ENCODE results near the gene UBE2O.

Gene UBE2O

DNA sequence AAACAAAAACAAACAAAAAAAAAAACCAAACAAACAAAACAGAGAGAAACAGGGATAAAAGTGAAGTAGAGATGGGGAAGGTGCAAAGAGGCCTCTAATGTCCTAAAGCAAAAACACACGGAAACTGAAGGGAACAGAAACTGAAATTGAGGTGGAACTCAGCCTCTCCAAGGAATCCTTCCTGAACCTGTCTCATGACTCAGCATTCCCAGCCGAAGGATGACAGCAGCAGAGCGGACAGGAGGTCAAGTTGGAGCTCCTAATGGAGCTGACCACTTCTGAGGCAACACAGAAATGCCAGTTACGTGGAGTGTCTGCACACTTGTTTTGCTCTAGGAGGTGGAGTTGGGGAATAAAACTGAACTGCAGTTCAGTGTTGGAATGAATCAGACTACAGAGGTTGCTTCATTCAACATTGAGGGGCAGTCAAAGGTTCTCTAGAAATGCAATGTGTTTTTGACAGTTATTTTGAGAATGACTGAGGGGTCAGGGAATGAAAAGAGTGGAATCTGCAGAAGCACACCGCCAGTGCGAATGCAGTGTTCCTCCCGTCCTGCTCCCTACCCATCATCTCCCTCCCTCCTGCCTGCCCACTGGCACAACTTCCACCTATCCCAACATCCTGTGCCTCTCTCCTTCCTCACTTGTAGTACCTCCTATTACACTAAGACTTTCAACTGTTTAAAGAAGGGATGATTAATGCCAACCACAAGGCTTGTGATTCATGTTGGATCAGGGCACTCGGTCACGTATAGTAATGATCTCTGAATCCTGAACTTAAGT, 6.3 kb downstream of the UBE2O start:
- H3K4me3 ChIP-seq (ENCODE audit: low read depth, low read length) = no peak overlapping the region
- DNase-seq (ENCODE audit: low read depth) = peak; percentile 20
- no peak for TF ChIP-seq CTCF (IDR thresholded peaks at IDR 0.05; ENCODE audit: low read depth, low read length)

DNA sequence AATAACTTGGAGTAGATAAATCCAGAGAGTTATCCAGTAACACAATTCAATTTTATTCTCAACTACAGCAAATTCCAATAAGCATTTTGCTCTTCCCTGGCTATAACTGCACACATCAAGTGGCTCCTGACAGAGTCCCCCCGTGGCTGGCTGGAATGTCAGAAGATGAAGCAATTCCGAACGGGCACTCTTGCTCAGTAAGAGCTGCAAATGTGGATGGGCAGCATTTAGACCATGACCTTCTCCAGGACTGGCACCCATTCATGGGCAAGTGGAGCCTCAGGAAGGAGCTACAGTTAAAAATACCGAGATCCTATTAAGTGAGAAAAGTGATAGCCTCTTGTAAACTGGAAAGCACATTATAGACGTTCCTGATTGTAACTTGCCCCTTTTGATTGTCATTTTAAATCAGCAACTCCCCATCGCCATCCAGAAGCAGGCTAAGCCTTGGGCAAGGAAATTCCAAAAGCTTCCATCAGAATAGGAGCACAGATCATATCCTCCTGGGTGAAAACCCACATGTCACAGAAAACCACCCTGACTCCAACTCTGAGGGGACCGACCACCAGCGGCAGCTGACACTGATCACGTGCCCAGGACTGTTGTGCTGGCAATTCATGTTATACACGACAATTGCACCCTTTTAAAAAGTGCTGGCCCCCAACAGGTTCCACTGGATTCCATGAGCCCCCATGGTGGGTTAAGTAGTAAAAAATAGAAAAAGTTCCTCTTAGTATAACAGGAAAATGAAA, 7.1 kb downstream of the UBE2O start:
- no peak for DNase-seq (ENCODE audit: low read depth)
- no peak for TF ChIP-seq CTCF (IDR thresholded peaks at IDR 0.05; ENCODE audit: low read depth, low read length)
- TF ChIP-seq POLR2A (IDR thresholded peaks at IDR 0.05; ENCODE audit: extremely low read depth, insufficient read length) = no peak
- no peak for TF ChIP-seq MAX (IDR thresholded peaks at IDR 0.05; ENCODE audit: low read depth, low read length)
- TF ChIP-seq MYC (IDR thresholded peaks at IDR 0.05; ENCODE audit: low read depth, low read length) = no peak
- no peak overlapping the region for H3K4me3 ChIP-seq (ENCODE audit: low read depth, low read length)

DNA sequence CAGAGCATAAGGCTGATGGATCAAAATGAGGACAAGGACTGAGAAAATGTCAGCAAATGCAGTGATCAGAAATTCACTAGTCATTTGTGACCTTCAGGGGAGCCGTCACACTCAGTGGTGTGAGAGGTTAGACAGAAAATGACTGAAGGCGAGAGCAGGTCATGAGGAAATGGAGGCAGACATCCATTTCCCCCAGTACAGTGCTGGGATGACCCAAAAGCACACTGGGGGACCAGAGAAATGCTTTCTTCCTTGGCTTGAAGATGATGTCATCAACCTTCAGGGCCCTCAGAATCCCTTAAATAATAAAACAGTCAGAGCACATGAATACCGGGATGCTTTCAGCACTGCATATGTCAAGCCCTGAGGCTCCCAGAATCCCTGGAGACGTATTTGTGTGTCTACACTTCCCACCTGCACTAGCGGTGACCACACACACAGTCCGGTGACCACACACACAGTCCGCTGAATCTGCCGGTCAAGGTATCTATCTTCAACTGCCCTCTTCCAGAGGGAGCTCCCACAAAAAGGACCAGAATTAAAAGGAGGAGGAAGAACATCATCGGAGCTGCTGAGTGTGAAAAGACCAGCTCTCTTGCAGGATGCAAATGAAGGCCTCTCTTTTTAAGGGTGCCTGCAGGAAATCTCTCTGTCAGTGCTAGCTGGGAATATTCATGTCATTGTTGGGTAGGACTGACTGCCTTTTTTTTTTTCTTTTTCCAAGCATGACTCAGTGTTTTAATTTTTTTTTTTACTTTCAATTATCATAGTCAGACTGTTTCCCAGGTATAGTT, 8.2 kb downstream of the UBE2O start:
- no peak overlapping the region for H3K4me3 ChIP-seq (ENCODE audit: low read depth, low read length)

DNA sequence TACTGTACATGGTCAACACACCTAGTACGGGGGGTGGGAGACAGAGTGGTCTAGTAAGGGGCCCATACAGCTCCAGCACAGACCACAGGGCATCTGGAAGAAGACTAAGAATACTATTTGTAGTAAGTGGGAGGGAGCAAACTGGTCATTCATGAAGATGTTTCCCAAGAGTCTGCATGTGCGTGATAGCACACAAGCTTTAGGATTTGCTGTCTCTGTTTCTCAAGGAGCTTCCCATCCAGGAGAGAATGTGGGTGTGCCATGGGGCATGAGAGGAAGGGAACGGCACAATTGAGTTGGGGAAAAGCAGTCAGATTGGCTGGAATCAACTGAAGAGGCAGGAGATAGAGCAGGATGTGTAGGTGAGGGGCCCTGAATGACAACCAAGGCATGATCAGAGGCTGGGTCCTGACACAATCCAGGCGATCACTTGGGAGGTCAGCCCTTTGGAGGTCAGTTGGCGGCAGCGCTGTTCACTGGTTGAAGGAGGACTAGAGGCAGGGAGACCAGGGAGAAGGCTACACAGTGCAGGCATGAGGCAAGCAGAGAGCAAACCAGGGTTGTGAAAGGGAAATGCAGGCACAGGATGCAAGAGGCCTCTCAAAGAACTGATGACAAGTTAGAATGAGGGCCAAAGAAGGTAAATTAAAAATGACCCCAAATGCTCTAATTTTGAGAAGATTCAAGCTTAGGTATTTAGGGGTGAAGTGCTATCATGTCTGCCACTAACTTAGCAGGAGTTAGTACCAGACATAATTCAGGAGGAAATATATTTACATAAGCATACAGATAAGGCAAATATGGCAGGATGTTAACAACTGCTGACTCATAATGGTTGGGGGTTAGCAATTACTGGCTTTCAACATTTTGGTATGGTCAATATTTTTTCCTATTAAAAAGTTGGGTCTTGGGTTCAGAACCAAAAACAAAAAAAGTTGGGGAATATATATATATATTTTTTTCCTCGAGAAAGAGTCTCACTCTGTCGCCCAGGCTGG, 10.3 kb downstream of the UBE2O start:
- H3K4me3 ChIP-seq (ENCODE audit: low read depth, low read length) = no peak overlapping the region
- peak; percentile 52 for DNase-seq (ENCODE audit: low read depth)
- TF ChIP-seq CTCF (IDR thresholded peaks at IDR 0.05; ENCODE audit: low read depth, low read length) (no peak), POLR2A (IDR thresholded peaks at IDR 0.05; ENCODE audit: extremely low read depth, insufficient read length) (no peak), MAX (IDR thresholded peaks at IDR 0.05; ENCODE audit: low read depth, low read length) (no peak), MYC (IDR thresholded peaks at IDR 0.05; ENCODE audit: low read depth, low read length) (no peak)

More for the DNA sequence above, 8.2 kb downstream of the UBE2O start:
- TF ChIP-seq MYC (IDR thresholded peaks at IDR 0.05; ENCODE audit: low read depth, low read length) (no peak), MAX (IDR thresholded peaks at IDR 0.05; ENCODE audit: low read depth, low read length) (no peak), POLR2A (IDR thresholded peaks at IDR 0.05; ENCODE audit: extremely low read depth, insufficient read length) (no peak), CTCF (IDR thresholded peaks at IDR 0.05; ENCODE audit: low read depth, low read length) (no peak)
- no peak for DNase-seq (ENCODE audit: low read depth)

GRCh38 chr17:76441686-76442340, 11.1 kb downstream of the UBE2O start:
- TF ChIP-seq MAX (IDR thresholded peaks at IDR 0.05; ENCODE audit: low read depth, low read length) (no peak), CTCF (IDR thresholded peaks at IDR 0.05; ENCODE audit: low read depth, low read length) (no peak), POLR2A (IDR thresholded peaks at IDR 0.05; ENCODE audit: extremely low read depth, insufficient read length) (no peak), MYC (IDR thresholded peaks at IDR 0.05; ENCODE audit: low read depth, low read length) (no peak)
- H3K4me3 ChIP-seq (ENCODE audit: low read depth, low read length) = no peak overlapping the region
- no peak for DNase-seq (ENCODE audit: low read depth)
